Ovary (tissue), 9 donors: ENCODE measurements around the gene ERCC6L2. TPM values are rescaled to one million over a fixed set of nuclear protein-coding genes. Genes with fewer than 3 reads are reported as not detected.

Experiments used
- DNase-seq, 5 donors: peaks; one replicate each; pipeline ENCODE4 v3.0.0-alpha.2; 2019 to 2020
- H3K27ac ChIP-seq, 2 donors: fragments of 200-600 bp; one replicate each; pipeline versions ENCODE4 v1.5.1 to v1.8.0; 2019 to 2022
- H3K27me3 ChIP-seq: fragments of 200-600 bp; one replicate; pipeline ENCODE4 v1.8.0; 2022
- H3K36me3 ChIP-seq: fragments of 200-600 bp; sonication (generic); one replicate; pipeline ENCODE4 v1.5.1; 2019
- H3K4me1 ChIP-seq: one replicate; pipeline ENCODE4 v1.8.1; 2013; ENCODE audit warnings: mild to moderate bottlenecking, moderate library complexity; ENCODE audit not compliant: insufficient read depth
- H3K4me3 ChIP-seq: fragments of 200-600 bp; sonication (generic); one replicate; pipeline ENCODE4 v1.5.1; 2017
- H3K9me3 ChIP-seq, 2 donors: fragments of 200-600 bp in 1 of 2; sonication (generic) in 1 of 2; one replicate each; pipeline versions ENCODE4 v1.5.1 to v1.8.1; 2013 to 2019; ENCODE audit warnings: mild to moderate bottlenecking in 1 of 2, moderate library complexity in 1 of 2
- EP300 ChIP-seq: sonication (generic); formaldehyde crosslinking; IDR thresholded peaks from one replicate; pipeline ENCODE4 v1.6.1; 2017; ENCODE audit warnings: antibody characterized with exemption
- POLR2A ChIP-seq: fragments of 450-650 bp; IDR thresholded peaks from one replicate; pipeline ENCODE4 v1.6.1; 2017; ENCODE audit warnings: antibody characterized with exemption, mild to moderate bottlenecking, moderate library complexity
- WGBS, 3 donors: extraction: QIAGEN DNeasy Blood & Tissue Kit in 1 of 3; methylation state at CpG; one replicate each; pipeline versions ENCODE4 v1.1.5 to v1.1.7; 2013 to 2017; 5-methylcytosine and 5-hydroxymethylcytosine counted together
- intact Hi-C, 4 donors: fragments of 100-400 bp; cut with DNase I; formaldehyde crosslinking; loops; one replicate each; pipeline versions ENCODE4 v1.11.0 to v1.15.1; 2022 to 2023
- polyA plus RNA-seq, 2 donors: library from polyadenylated mRNA; stranded (reverse); fragments of 200-250 nt in 1 of 2; fragments of 350-450 nt in 1 of 2; fragmentation: Illumina TruSeq in 1 of 2; extraction: RNeasy Lipid Tissue Mini Kit (QIAGEN cat#74804) in 1 of 2; gene quantifications; one replicate each; pipeline ENCODE4 v1.2.3, GENCODE V29; 2013 to 2014
- total RNA-seq, 7 donors: library from RNA; depleted of rRNA in 2 of 7; stranded (reverse); fragments of >200 nt in 2 of 7; fragmentation: NEBNext Ultra II Directional in 3 of 7; extraction: Animal tissue kit (Norgen Biotek cat#: 25700) in 3 of 7; gene quantifications; one replicate each; pipeline versions ENCODE4 v1.1.0 to v1.2.4, GENCODE V29; 2016 to 2023
- TF ChIP-seq, protein P1 (sequence below), 3 donors: fragments of 450-650 bp in 2 of 3; fragments of 200-600 bp in 1 of 3; IDR thresholded peaks; one replicate each; pipeline versions ENCODE4 v1.5.1 to v1.8.0; 2016 to 2022; ENCODE audit warnings: antibody characterized with exemption in 3 of 3, mild to moderate bottlenecking in 1 of 3
- donor health status: DM: no; HTN: no; CAD: no; lungs with moderate emphysema.
- donor health status: DM: no; HTN: no; CAD: no.
- donor health status: Bipolar disorder and iron deficiency.
- donor health status: DM: yes; HTN: yes; CAD: no.
- donor health status: DM: no; HTN: no; CAD: no.
- donor health status: DM: yes; HTN: yes; CAD: no.

ERCC6L2 gene
- total and polyA plus RNA-seq, 9 donors: 16.7 to 78.3 (median 57.2) TPM

DNA sequence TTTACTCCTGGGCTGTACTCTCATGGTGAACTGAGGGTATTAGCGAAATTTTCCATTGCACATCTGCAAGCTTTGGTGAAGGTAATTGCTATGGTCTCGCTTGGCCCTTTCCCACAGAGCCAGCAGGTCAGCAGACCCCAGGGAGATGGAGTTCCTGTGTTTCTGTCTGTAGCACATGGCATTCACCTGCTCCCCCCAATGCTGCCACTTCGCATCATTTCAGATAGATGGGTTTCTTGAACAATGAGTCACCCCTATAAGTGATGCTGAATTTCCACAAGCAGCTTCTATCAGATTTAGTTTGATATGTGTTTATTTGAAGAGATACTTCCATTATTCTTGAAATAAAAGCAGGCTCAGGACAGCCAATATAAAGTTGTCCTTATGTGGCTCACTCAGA is 117.8 kb downstream of the ERCC6L2 start:
- Histone ChIP-seq H3K27me3 (no peaks in the 10 kb centered on the region), H3K27ac (no peak overlapping the region), H3K36me3 (no peaks in the 10 kb centered on the region), H3K9me3 (no peaks in the 10 kb centered on the region), H3K4me1 (no peaks in the 10 kb centered on the region), H3K4me3 (no peak overlapping the region)
- WGBS, 3 donors: 99 to 100% (median 99%) methylated on average over 3 of the region's 3 CpGs
- TF ChIP-seq POLR2A: no peak
- TF ChIP-seq, protein P1, sequence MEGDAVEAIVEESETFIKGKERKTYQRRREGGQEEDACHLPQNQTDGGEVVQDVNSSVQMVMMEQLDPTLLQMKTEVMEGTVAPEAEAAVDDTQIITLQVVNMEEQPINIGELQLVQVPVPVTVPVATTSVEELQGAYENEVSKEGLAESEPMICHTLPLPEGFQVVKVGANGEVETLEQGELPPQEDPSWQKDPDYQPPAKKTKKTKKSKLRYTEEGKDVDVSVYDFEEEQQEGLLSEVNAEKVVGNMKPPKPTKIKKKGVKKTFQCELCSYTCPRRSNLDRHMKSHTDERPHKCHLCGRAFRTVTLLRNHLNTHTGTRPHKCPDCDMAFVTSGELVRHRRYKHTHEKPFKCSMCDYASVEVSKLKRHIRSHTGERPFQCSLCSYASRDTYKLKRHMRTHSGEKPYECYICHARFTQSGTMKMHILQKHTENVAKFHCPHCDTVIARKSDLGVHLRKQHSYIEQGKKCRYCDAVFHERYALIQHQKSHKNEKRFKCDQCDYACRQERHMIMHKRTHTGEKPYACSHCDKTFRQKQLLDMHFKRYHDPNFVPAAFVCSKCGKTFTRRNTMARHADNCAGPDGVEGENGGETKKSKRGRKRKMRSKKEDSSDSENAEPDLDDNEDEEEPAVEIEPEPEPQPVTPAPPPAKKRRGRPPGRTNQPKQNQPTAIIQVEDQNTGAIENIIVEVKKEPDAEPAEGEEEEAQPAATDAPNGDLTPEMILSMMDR (IDR thresholded peaks at IDR 0.05): no peak
- no peak for TF ChIP-seq EP300
- no peak for DNase-seq
- intact Hi-C loops: no loop called here

GRCh38 chr9:95999390-95999789 is 123.9 kb downstream of the ERCC6L2 start:
- Histone ChIP-seq H3K27ac (no peak overlapping the region), H3K4me1 (no peaks in the 10 kb centered on the region), H3K4me3 (no peak overlapping the region), H3K36me3 (no peaks in the 10 kb centered on the region), H3K27me3 (no peaks in the 10 kb centered on the region), H3K9me3 (peaks cover 0 to 4% of the 10 kb centered on the region in 2 donors)
- no peak for DNase-seq
- TF ChIP-seq EP300: no peak
- TF ChIP-seq POLR2A: no peak
- TF ChIP-seq, protein P1 (IDR thresholded peaks at IDR 0.05): no peak
- 96 to 97% (median 97%) methylated on average over 3 of the region's 3 CpGs for WGBS, 3 donors
- intact Hi-C loops: no loop called here

- WGBS, 3 donors: 79 to 97% (median 83%) methylated on average over 2 of the region's 2 CpGs
- intact Hi-C loops: no loop called here
- H3K27ac ChIP-seq: no peak overlapping the region
- no peaks in the 10 kb centered on the region for H3K4me1 ChIP-seq
- no peaks in the 10 kb centered on the region for H3K36me3 ChIP-seq
- no peaks in the 10 kb centered on the region for H3K27me3 ChIP-seq
- H3K9me3 ChIP-seq: peaks cover 0 to 4% of the 10 kb centered on the region in 2 donors
- DNase-seq: no peak
- TF ChIP-seq, protein P1 (IDR thresholded peaks at IDR 0.05): no peak
- no peak for TF ChIP-seq POLR2A
- TF ChIP-seq EP300: no peak
- H3K4me3 ChIP-seq: no peak overlapping the region
These were observed 128.9 kb downstream of the ERCC6L2 start for GRCh38 chr9:96004379-96004778.

- WGBS, 3 donors: 97% methylated on average over 9 of the region's 9 CpGs
- TF ChIP-seq, protein P1 (IDR thresholded peaks at IDR 0.05): no peak
- TF ChIP-seq EP300 (no peak), POLR2A (no peak)
- H3K9me3 ChIP-seq: peaks cover 0 to 4% of the 10 kb centered on the region in 2 donors
- intact Hi-C loops: no loop called here
- H3K27ac ChIP-seq: no peak overlapping the region
- H3K4me1 ChIP-seq: no peaks in the 10 kb centered on the region
- H3K4me3 ChIP-seq: no peak overlapping the region
- H3K36me3 ChIP-seq: no peaks in the 10 kb centered on the region
- H3K27me3 ChIP-seq: no peaks in the 10 kb centered on the region
- DNase-seq: no peak
These were observed 130.9 kb downstream of the ERCC6L2 start for GRCh38 chr9:96006296-96006879.
